Measurements from ENCODE around the gene ANXA7.
A peak's percentile ranks its signal among the peaks of the same experiment; 100 is the strongest.
"Not testable (repeated sequence)": the region's sequence is repeated elsewhere in the genome, so short reads cannot be mapped to it uniquely, and the experiment has no call there.

ANXA7 gene

GRCh38 chr10:73399063-73399462, 14.8 kb downstream of the ANXA7 start:
- peaks cover 4% of the 10 kb centered on the region for H3K9me3 ChIP-seq (ENCODE audit: low read length)
- H3K4me3 ChIP-seq (ENCODE audit: low read length) = no peak overlapping the region
- H2AFZ ChIP-seq (ENCODE audit: low read depth, low read length) = no peak overlapping the region
- H3K27me3 ChIP-seq (ENCODE audit: insufficient read depth, low read length) = no peaks in the 10 kb centered on the region
- H3K4me1 ChIP-seq (ENCODE audit: insufficient read depth, low read length) = no peaks in the 10 kb centered on the region
- H3K36me3 ChIP-seq (ENCODE audit: insufficient read depth, low read length) = peaks cover 23% of the 10 kb centered on the region

GRCh38 chr10:73398024-73398423, 15.8 kb downstream of the ANXA7 start:
- no peak overlapping the region for H3K4me3 ChIP-seq (ENCODE audit: low read length)

GRCh38 chr10:73394325-73394724, 19.5 kb downstream of the ANXA7 start:
- peaks cover 32% of the 10 kb centered on the region for H3K36me3 ChIP-seq (ENCODE audit: insufficient read depth, low read length)
- H3K9me3 ChIP-seq (ENCODE audit: low read length); H3K4me1 ChIP-seq (ENCODE audit: insufficient read depth, low read length); H3K4me3 ChIP-seq (ENCODE audit: low read length); H3K27me3 ChIP-seq (ENCODE audit: insufficient read depth, low read length); H2AFZ ChIP-seq (ENCODE audit: low read depth, low read length): not testable (repeated sequence)

More at GRCh38 chr10:73398024-73398423, 15.8 kb downstream of the ANXA7 start:
- no peaks in the 10 kb centered on the region for H3K4me1 ChIP-seq (ENCODE audit: insufficient read depth, low read length)
- H3K27me3 ChIP-seq (ENCODE audit: insufficient read depth, low read length) = no peaks in the 10 kb centered on the region
- H3K36me3 ChIP-seq (ENCODE audit: insufficient read depth, low read length) = peaks cover 23% of the 10 kb centered on the region
- peaks cover 4% of the 10 kb centered on the region for H3K9me3 ChIP-seq (ENCODE audit: low read length)
- no peak overlapping the region for H2AFZ ChIP-seq (ENCODE audit: low read depth, low read length)

GRCh38 chr10:73388228-73388627, 25.6 kb downstream of the ANXA7 start:
- no peaks in the 10 kb centered on the region for H3K4me1 ChIP-seq (ENCODE audit: insufficient read depth, low read length)
- peaks cover 52% of the 10 kb centered on the region for H3K36me3 ChIP-seq (ENCODE audit: insufficient read depth, low read length)
- no peak overlapping the region for H2AFZ ChIP-seq (ENCODE audit: low read depth, low read length)
- no peak overlapping the region for H3K4me3 ChIP-seq (ENCODE audit: low read length)
- no peaks in the 10 kb centered on the region for H3K9me3 ChIP-seq (ENCODE audit: low read length)
- no peaks in the 10 kb centered on the region for H3K27me3 ChIP-seq (ENCODE audit: insufficient read depth, low read length)

- no peaks in the 10 kb centered on the region for H3K9me3 ChIP-seq (ENCODE audit: low read length)
- H3K4me1 ChIP-seq (ENCODE audit: insufficient read depth, low read length) = no peaks in the 10 kb centered on the region
- H3K36me3 ChIP-seq (ENCODE audit: insufficient read depth, low read length) = peaks cover 64% of the 10 kb centered on the region
- no peak overlapping the region for H2AFZ ChIP-seq (ENCODE audit: low read depth, low read length)
- H3K27me3 ChIP-seq (ENCODE audit: insufficient read depth, low read length) = no peaks in the 10 kb centered on the region
- no peak overlapping the region for H3K4me3 ChIP-seq (ENCODE audit: low read length)
These were observed 27.3 kb downstream of the ANXA7 start for GRCh38 chr10:73386583-73386982.

GRCh38 chr10:73379064-73379748, 34.7 kb downstream of the ANXA7 start:
- no peaks in the 10 kb centered on the region for H3K27me3 ChIP-seq (ENCODE audit: insufficient read depth, low read length)
- H2AFZ ChIP-seq (ENCODE audit: low read depth, low read length) = no peak overlapping the region
- H3K4me3 ChIP-seq (ENCODE audit: low read length) = no peak overlapping the region
- H3K36me3 ChIP-seq (ENCODE audit: insufficient read depth, low read length) = peaks cover 63% of the 10 kb centered on the region
- no peaks in the 10 kb centered on the region for H3K4me1 ChIP-seq (ENCODE audit: insufficient read depth, low read length)
- H3K9me3 ChIP-seq (ENCODE audit: low read length) = no peaks in the 10 kb centered on the region

GRCh38 chr10:73376679-73377078, 37.2 kb downstream of the ANXA7 start:
- Histone ChIP-seq H3K4me1 (ENCODE audit: insufficient read depth, low read length) (no peaks in the 10 kb centered on the region), H3K4me3 (ENCODE audit: low read length) (no peak overlapping the region), H3K9me3 (ENCODE audit: low read length) (no peaks in the 10 kb centered on the region), H3K27me3 (ENCODE audit: insufficient read depth, low read length) (no peaks in the 10 kb centered on the region), H2AFZ (ENCODE audit: low read depth, low read length) (no peak overlapping the region), H3K36me3 (ENCODE audit: insufficient read depth, low read length) (peaks cover 47% of the 10 kb centered on the region)

GRCh38 chr10:73368238-73368637, 45.6 kb downstream of the ANXA7 start:
- peaks cover 19% of the 10 kb centered on the region for H3K36me3 ChIP-seq (ENCODE audit: insufficient read depth, low read length)

GRCh38 chr10:73366381-73367298, 47.2 kb downstream of the ANXA7 start:
- Histone ChIP-seq H3K9me3 (ENCODE audit: low read length) (peaks cover 2% of the 10 kb centered on the region), H3K27me3 (ENCODE audit: insufficient read depth, low read length) (no peaks in the 10 kb centered on the region), H2AFZ (ENCODE audit: low read depth, low read length) (no peak overlapping the region), H3K36me3 (ENCODE audit: insufficient read depth, low read length) (peaks cover 19% of the 10 kb centered on the region), H3K4me1 (ENCODE audit: insufficient read depth, low read length) (peaks cover 3% of the 10 kb centered on the region), H3K4me3 (ENCODE audit: low read length) (no peak overlapping the region)

More at GRCh38 chr10:73368238-73368637, 45.6 kb downstream of the ANXA7 start:
- no peak overlapping the region for H3K4me3 ChIP-seq (ENCODE audit: low read length)
- peaks cover 3% of the 10 kb centered on the region for H3K4me1 ChIP-seq (ENCODE audit: insufficient read depth, low read length)
- H3K27me3 ChIP-seq (ENCODE audit: insufficient read depth, low read length) = no peaks in the 10 kb centered on the region
- H2AFZ ChIP-seq (ENCODE audit: low read depth, low read length) = no peak overlapping the region
- peaks cover 2% of the 10 kb centered on the region for H3K9me3 ChIP-seq (ENCODE audit: low read length)

- Histone ChIP-seq H3K27me3 (ENCODE audit: insufficient read depth, low read length) (no peaks in the 10 kb centered on the region), H3K4me3 (ENCODE audit: low read length) (no peak overlapping the region), H3K4me1 (ENCODE audit: insufficient read depth, low read length) (peaks cover 3% of the 10 kb centered on the region), H3K36me3 (ENCODE audit: insufficient read depth, low read length) (peaks cover 19% of the 10 kb centered on the region), H2AFZ (ENCODE audit: low read depth, low read length) (no peak overlapping the region), H3K9me3 (ENCODE audit: low read length) (peaks cover 2% of the 10 kb centered on the region)
These were observed 48.9 kb downstream of the ANXA7 start for GRCh38 chr10:73364964-73365363.

GRCh38 chr10:73359492-73359891, 54.4 kb downstream of the ANXA7 start:
- Histone ChIP-seq H3K27me3 (ENCODE audit: insufficient read depth, low read length) (no peaks in the 10 kb centered on the region), H3K36me3 (ENCODE audit: insufficient read depth, low read length) (peaks cover 3% of the 10 kb centered on the region), H3K4me1 (ENCODE audit: insufficient read depth, low read length) (peaks cover 8% of the 10 kb centered on the region), H3K4me3 (ENCODE audit: low read length) (no peak overlapping the region), H2AFZ (ENCODE audit: low read depth, low read length) (peak overlapping the region; percentile 87), H3K9me3 (ENCODE audit: low read length) (peaks cover 2% of the 10 kb centered on the region)

- Histone ChIP-seq H3K9me3 (ENCODE audit: low read length) (no peaks in the 10 kb centered on the region), H2AFZ (ENCODE audit: low read depth, low read length) (peak within 1 kb of the TSS; percentile 87), H3K4me3 (ENCODE audit: low read length) (peak within 1 kb of the TSS; percentile 84), H3K4me1 (ENCODE audit: insufficient read depth, low read length) (peaks cover 8% of the 10 kb centered on the region), H3K36me3 (ENCODE audit: insufficient read depth, low read length) (peaks cover 2% of the 10 kb centered on the region), H3K27me3 (ENCODE audit: insufficient read depth, low read length) (no peaks in the 10 kb centered on the region)
These were observed 55.3 kb downstream of the ANXA7 start, which contains the start of gene CFAP70 for GRCh38 chr10:73358331-73359279. Gene CFAP70 (minus strand): TSS chr10:73358864. CDS start chr10:73354796, 4,068 bp downstream.

All from neuron (in vitro differentiated cells).